ENCODE measurements around the gene KCNT2.

DNA sequence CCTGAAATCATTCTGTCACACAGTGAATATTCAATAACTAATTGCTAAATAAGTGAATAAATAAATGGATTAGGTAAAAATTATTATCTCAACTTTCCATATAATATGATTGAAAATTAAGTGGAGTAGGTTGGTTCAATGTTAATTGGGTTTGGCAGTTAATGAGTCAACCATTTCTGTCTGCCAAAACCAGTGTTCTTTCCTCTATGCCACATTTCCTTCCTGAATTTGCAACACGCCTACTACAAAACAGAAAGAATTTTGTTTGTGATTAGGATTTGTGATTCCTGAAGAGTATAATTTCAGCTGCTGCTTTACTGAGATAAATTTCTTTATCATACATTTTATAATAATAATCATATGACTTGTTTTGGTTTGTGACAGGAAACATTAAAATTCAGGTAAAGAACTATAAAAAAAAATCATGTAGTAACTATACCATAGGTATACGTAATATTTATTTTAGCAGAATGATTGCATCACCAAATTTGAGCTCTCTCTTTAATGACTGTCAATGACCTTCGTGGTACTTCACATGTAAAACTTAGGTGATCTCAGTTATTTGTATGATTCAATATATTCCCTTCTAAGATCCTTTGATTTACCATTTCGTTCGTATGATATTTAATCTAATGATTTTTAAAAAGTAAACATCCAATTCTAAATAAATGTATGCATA is 241.3 kb downstream of the KCNT2 start:
- TF ChIP-seq, protein P1, sequence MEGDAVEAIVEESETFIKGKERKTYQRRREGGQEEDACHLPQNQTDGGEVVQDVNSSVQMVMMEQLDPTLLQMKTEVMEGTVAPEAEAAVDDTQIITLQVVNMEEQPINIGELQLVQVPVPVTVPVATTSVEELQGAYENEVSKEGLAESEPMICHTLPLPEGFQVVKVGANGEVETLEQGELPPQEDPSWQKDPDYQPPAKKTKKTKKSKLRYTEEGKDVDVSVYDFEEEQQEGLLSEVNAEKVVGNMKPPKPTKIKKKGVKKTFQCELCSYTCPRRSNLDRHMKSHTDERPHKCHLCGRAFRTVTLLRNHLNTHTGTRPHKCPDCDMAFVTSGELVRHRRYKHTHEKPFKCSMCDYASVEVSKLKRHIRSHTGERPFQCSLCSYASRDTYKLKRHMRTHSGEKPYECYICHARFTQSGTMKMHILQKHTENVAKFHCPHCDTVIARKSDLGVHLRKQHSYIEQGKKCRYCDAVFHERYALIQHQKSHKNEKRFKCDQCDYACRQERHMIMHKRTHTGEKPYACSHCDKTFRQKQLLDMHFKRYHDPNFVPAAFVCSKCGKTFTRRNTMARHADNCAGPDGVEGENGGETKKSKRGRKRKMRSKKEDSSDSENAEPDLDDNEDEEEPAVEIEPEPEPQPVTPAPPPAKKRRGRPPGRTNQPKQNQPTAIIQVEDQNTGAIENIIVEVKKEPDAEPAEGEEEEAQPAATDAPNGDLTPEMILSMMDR (IDR thresholded peaks at IDR 0.05 in 2 of 3, conservative IDR thresholded peaks at IDR 0.05 in 1 of 3; ENCODE audit: control insufficient read depth in 2 of 3, extremely low read depth in 1 of 3, insufficient read depth in 1 of 3, low read depth in 3 of 3, low read length in 3 of 3) = no peak
- TF ChIP-seq RAD21 (IDR thresholded peaks at IDR 0.05; ENCODE audit: insufficient read depth, low read depth, low read length) (no peak), NR2C1 (IDR thresholded peaks at IDR 0.05) (no peak), BRCA1 (IDR thresholded peaks at IDR 0.05; ENCODE audit: low read depth, low read length) (no peak), SUZ12 (IDR thresholded peaks at IDR 0.05; ENCODE audit: unreplicated experiment) (no peak), POLR2A (IDR thresholded peaks at IDR 0.05; ENCODE audit: low read depth, low read length) (no peak), STAT1 (conservative IDR thresholded peaks at IDR 0.05) (no peak), IRF3 (IDR thresholded peaks at IDR 0.05) (no peak), RFX5 (IDR thresholded peaks at IDR 0.05; ENCODE audit: low read depth, low read length) (no peak)

Data from GM12878 (cell line).